ENCODE results near the gene GMPPA. TPM values are rescaled to one million over a fixed set of nuclear protein-coding genes. Genes with fewer than 3 reads are reported as not detected.

Gene GMPPA
- total and polyA plus RNA-seq, 2 donors (not counting 1 experiment from before 2014, with no cell fraction given) = 38.3 to 59.7 TPM

GRCh38 chr2:219527472-219527871 is 28.8 kb downstream of the GMPPA start:
- no peaks in the 10 kb centered on the region for H4K20me1 ChIP-seq (ENCODE audit: control insufficient read depth, extremely low read depth, insufficient read depth, low read length)
- TF ChIP-seq CTCF (conservative IDR thresholded peaks at IDR 0.05 in 1 of 2, IDR thresholded peaks at IDR 0.05 in 1 of 2; ENCODE audit: low read depth in 1 of 2, low read length in 2 of 2) (no peak), EZH2 (IDR thresholded peaks at IDR 0.05; ENCODE audit: low read length, missing control alignments) (no peak)
- no peaks in the 10 kb centered on the region for H3K9me3 ChIP-seq (ENCODE audit: control insufficient read depth, insufficient read depth, low read depth, low read length)
- no peak overlapping the region for H3K4me3 ChIP-seq (replicated peaks in 1 of 4; ENCODE audit: control extremely low read depth in 1 of 4, insufficient read depth in 1 of 4, low read depth in 3 of 4, low read length in 4 of 4)
- H2AFZ ChIP-seq (ENCODE audit: low read length) = no peak overlapping the region
- DNase-seq (ENCODE audit: low read depth in 2 of 2) = no peak
- H3K79me2 ChIP-seq (ENCODE audit: control insufficient read depth, insufficient read depth, low read length) = no peaks in the 10 kb centered on the region
- no peak overlapping the region for H3K9ac ChIP-seq (ENCODE audit: insufficient read depth, low read length)
- no peaks in the 10 kb centered on the region for H3K36me3 ChIP-seq (ENCODE audit: control insufficient read depth, insufficient read depth, low read length)
- H3K27ac ChIP-seq (ENCODE audit: insufficient read depth, low read length) = no peak overlapping the region
- H3K27me3 ChIP-seq (ENCODE audit: control insufficient read depth, insufficient read depth, low read length) = peaks cover 41% of the 10 kb centered on the region
- peaks cover 1% of the 10 kb centered on the region for H3K4me1 ChIP-seq (ENCODE audit: control insufficient read depth, extremely low read depth, insufficient read depth, low read length)
- no peak overlapping the region for H3K4me2 ChIP-seq (ENCODE audit: extremely low read depth, insufficient read depth, low read length)

- Histone ChIP-seq H3K36me3 (ENCODE audit: control insufficient read depth, insufficient read depth, low read length) (no peaks in the 10 kb centered on the region), H3K9me3 (ENCODE audit: control insufficient read depth, insufficient read depth, low read depth, low read length) (no peaks in the 10 kb centered on the region), H3K4me1 (ENCODE audit: control insufficient read depth, extremely low read depth, insufficient read depth, low read length) (no peaks in the 10 kb centered on the region), H3K9ac (ENCODE audit: insufficient read depth, low read length) (no peak overlapping the region), H3K27me3 (ENCODE audit: control insufficient read depth, insufficient read depth, low read length) (peaks cover 44% of the 10 kb centered on the region), H4K20me1 (ENCODE audit: control insufficient read depth, extremely low read depth, insufficient read depth, low read length) (no peaks in the 10 kb centered on the region), H3K27ac (ENCODE audit: insufficient read depth, low read length) (no peak overlapping the region), H3K4me3 (replicated peaks in 1 of 4; ENCODE audit: control extremely low read depth in 1 of 4, insufficient read depth in 1 of 4, low read depth in 3 of 4, low read length in 4 of 4) (peak overlapping the region in 1 of 4 experiments; percentile 32), H3K4me2 (ENCODE audit: extremely low read depth, insufficient read depth, low read length) (peak overlapping the region; percentile 40), H2AFZ (ENCODE audit: low read length) (no peak overlapping the region), H3K79me2 (ENCODE audit: control insufficient read depth, insufficient read depth, low read length) (no peaks in the 10 kb centered on the region)
- peak; percentile 70 to 81 for DNase-seq (ENCODE audit: low read depth in 2 of 2)
- TF ChIP-seq CTCF (conservative IDR thresholded peaks at IDR 0.05 in 1 of 2, IDR thresholded peaks at IDR 0.05 in 1 of 2; ENCODE audit: low read depth in 1 of 2, low read length in 2 of 2) (peak; percentile 93 to 94), EZH2 (IDR thresholded peaks at IDR 0.05; ENCODE audit: low read length, missing control alignments) (peak; percentile 18)
Measured at GRCh38 chr2:219530048-219530963, 31.6 kb downstream of the GMPPA start.

GRCh38 chr2:219531639-219532377 is 33.1 kb downstream of the GMPPA start:
- no peak overlapping the region for H3K4me2 ChIP-seq (ENCODE audit: extremely low read depth, insufficient read depth, low read length)
- peaks cover 37% of the 10 kb centered on the region for H3K27me3 ChIP-seq (ENCODE audit: control insufficient read depth, insufficient read depth, low read length)
- H3K4me3 ChIP-seq (replicated peaks in 1 of 4; ENCODE audit: control extremely low read depth in 1 of 4, insufficient read depth in 1 of 4, low read depth in 3 of 4, low read length in 4 of 4) = no peak overlapping the region
- no peak overlapping the region for H2AFZ ChIP-seq (ENCODE audit: low read length)
- no peak for TF ChIP-seq CTCF (conservative IDR thresholded peaks at IDR 0.05 in 1 of 2, IDR thresholded peaks at IDR 0.05 in 1 of 2; ENCODE audit: low read depth in 1 of 2, low read length in 2 of 2)
- TF ChIP-seq EZH2 (IDR thresholded peaks at IDR 0.05; ENCODE audit: low read length, missing control alignments) = no peak
- H3K9ac ChIP-seq (ENCODE audit: insufficient read depth, low read length) = no peak overlapping the region
- no peaks in the 10 kb centered on the region for H3K4me1 ChIP-seq (ENCODE audit: control insufficient read depth, extremely low read depth, insufficient read depth, low read length)
- H4K20me1 ChIP-seq (ENCODE audit: control insufficient read depth, extremely low read depth, insufficient read depth, low read length) = no peaks in the 10 kb centered on the region
- H3K79me2 ChIP-seq (ENCODE audit: control insufficient read depth, insufficient read depth, low read length) = no peaks in the 10 kb centered on the region
- H3K9me3 ChIP-seq (ENCODE audit: control insufficient read depth, insufficient read depth, low read depth, low read length) = no peaks in the 10 kb centered on the region
- DNase-seq (ENCODE audit: low read depth in 2 of 2) = no peak
- no peaks in the 10 kb centered on the region for H3K36me3 ChIP-seq (ENCODE audit: control insufficient read depth, insufficient read depth, low read length)
- H3K27ac ChIP-seq (ENCODE audit: insufficient read depth, low read length) = no peak overlapping the region

All from fibroblast of lung (primary cell).